CD4-positive, alpha-beta T cell treated with Interferon alpha-2 for 1 hour (primary cell): ENCODE data around the gene ZNF664.

ENCODE experiments used
- DNase-seq, 2 donors: peaks; one replicate each; pipeline ENCODE4 v3.0.0-alpha.2; 2020 to 2022

ZNF664 gene

DNA sequence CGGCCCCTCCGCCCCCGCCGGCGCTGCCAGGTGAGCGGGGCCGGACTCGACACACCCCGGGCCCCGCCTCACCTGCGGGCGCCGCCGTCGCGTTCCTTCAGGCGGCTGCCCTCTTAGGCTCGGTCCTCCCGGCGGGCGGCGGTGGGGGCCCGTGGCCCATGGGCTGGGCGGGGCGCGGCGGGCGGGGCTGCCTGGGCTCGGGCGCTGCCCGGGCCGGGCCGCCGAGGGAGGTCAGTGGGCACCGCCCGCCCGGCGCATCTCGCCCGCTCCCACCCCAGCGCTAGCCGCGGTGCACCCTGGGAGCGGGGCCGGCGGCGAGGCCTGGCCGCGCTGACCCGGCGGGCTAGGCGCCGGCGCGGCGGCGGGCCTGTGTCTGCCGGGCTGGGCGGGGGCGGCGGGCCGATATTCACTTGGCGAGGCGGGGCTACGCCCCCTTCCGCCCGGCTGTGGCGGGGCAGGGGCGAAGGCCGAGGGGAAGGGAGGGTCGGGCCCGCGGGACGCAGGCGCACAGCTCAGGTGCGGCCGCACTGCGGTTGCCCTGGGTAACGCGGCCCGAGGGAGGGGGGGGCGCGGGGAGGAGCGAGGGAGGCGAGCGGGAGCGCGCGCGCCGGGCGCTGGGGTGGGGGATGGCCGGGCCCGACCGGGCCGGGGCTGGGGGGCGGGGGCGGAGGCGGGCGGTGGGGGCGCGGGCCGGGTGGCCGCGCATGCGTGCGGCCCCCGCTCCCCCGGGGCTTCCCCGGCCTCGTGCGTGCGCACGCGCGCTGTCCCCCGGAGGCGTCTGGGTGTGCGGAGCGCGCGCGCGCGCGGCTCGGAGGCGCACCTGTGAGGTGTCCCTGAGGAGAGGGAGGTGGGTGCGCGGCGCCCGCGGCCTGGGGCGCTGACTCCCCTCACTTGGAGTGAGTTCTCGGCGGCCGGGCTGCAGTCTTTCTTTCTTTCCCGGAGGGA lies at the start of gene ZNF664, which contains the start of gene CCDC92:
Gene ZNF664, plus strand, starts transcription at position 759 of the 945 bp plus-strand sequence. CDS start 38,930 bp downstream, outside the sequence.
Gene CCDC92, minus strand, starts transcription at position 375 of the 945 bp plus-strand sequence. CDS start 28,526 bp downstream, outside the sequence.
- peak; percentile 94 to 97 for DNase-seq

DNA sequence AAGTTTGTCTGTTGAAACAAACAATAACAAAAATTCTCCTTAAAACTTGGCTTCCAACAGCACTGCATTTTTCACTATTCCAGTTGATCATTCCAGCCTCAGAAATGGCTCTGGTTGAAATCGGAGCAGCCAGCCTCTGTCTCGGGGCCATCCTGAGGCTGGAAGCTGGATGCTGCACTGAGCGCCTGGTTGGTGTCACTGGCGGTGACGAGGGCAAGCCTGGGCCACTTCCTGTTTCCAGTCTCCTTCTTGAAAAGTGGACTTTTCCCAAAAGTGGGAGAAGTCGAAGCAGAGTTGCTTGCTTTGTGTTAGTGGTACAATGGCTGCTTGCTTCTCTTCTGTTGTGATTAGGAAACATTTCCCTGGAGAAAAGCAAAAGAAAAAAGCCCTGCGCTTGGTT lies 49.1 kb upstream of the ZNF664 start:
- no peak for DNase-seq

DNA sequence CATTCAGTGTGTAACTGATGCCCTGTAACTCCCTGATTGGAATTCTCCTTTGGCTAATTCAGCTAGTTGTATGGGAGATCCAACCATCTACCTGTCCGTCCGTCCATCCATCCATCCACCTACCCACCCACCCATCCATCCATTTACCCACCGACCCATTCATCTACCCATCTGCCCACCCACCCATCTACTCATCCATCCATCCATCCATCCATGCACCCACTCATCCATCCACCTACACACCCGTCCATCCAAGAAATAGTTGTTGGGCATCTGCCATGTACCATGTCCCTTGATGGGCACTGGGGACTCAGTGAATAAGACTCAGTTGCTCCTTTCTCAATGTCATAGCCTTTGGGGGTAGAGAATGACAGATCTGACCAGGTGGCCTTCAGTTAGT lies 48.5 kb upstream of the ZNF664 start:
- DNase-seq, result no peak

DNA sequence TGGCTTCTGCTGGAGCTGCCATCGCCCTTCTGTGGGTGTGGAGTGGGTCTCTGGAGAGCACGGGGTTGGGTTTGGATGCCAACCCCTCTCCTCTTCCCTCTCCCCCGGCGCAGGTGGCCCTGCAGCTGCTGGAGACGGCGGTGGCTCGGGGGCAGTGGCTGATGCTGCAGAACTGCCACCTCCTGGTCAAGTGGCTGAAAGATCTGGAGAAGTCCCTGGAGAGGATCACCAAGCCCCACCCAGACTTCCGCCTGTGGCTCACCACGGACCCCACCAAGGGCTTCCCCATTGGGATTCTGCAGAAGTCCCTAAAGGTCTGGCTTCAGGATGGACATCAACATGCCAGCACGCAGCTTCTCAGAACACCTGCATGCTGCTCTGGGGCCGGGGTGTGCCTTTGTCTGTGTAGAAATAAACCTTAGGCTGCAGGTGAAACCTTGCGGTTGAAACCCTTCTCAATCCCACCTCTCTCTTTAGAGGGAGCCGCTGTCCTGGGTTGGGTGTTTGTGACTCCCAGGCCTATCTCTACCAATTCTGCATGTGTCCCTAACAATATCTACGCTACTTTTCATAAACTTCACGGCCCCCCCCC lies 44.6 kb upstream of the ZNF664 start:
- DNase-seq, result no peak

DNA sequence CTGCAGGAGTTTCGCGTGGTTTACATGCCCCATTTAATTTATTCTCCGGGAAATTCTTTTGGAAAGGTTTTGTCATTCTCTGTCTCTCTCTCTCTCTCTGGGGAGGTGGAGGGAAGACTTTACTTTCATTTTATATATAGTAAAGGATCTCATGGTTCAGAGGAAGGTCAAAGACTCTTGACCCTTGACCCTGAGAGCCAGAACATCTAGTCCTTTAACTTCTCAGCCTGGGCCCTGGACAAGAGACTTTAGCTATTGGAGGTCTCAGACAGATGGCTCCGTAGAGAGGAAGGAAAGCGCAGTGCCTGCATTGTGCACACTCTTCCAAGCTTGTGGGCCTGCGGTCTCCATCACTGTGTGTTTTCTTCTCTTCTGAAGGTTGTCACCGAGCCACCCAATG lies 44.1 kb upstream of the ZNF664 start:
- no peak for DNase-seq

DNA sequence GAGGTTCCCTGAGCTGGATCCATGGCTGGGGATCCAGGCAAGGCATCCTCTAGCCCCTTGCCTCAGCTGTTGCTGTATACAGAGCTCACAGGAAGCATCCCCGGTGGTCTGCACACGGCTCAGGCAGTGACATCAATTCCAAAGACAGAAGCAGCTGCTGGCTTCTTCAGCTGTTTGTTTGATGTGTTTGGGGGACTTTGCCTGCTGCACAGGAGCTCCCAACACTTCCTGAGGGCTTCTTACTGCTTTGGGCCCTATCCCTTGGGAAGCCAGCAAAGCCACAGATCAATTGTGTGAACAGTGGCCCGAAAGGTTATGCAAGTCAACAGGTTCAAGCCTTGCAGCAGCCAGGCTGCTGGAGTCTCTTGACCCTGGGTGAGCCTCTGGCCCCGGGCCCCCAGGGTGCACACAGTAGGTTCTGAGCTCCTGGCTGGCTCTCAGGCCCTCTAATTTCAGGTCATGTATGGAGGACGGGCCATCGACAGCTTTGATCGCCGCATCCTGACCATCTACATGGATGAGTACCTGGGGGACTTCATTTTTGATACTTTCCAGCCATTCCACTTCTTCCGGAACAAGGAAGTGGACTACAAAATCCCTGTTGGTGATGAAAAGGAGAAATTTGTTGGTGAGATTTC lies 43.0 kb upstream of the ZNF664 start:
- no peak for DNase-seq

DNA sequence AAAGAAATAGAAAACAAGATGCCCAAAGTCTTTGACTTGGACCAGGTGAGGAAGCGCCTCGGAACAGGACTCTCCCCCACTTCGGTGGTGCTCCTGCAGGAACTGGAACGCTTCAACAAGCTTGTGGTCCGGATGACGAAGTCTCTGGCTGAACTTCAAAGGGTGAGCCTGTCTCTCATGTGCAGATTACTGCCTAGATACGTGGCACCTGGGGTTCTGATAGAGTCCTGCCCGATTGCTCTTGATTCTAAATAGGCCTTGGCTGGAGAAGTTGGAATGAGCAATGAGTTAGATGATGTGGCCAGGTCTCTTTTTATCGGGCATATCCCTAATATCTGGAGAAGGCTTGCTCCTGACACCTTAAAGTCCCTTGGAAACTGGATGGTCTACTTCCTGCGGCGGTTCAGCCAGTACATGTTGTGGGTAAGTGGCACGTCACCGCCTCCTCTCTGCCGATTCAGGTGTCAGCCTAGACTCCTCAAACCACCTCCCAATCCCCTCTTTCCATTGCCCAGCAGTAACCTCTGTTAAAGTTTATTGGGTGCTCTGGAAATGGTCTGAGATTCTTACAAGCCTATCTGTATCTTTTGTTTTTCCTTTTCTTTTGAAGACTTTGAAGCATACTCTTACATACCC lies 41.2 kb upstream of the ZNF664 start:
- peak in 1 of 2 donors; percentile 43 for DNase-seq

DNA sequence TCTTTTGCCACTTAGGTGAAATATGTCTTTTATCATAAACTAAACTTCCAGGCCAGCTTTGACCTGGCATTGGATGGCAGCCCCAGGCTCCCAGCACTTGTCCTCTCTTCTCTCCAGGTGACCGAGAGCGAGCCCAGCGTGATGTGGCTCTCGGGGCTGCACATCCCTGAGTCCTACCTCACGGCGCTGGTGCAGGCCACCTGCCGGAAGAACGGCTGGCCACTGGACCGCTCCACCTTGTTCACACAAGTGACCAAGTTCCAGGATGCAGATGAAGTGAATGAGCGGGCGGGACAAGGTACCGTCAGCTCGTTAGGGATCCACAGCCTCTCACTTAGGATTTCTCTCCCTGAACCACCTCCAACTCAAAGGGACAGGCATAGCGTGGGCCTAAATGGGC lies 39.8 kb upstream of the ZNF664 start:
- no peak for DNase-seq

DNA sequence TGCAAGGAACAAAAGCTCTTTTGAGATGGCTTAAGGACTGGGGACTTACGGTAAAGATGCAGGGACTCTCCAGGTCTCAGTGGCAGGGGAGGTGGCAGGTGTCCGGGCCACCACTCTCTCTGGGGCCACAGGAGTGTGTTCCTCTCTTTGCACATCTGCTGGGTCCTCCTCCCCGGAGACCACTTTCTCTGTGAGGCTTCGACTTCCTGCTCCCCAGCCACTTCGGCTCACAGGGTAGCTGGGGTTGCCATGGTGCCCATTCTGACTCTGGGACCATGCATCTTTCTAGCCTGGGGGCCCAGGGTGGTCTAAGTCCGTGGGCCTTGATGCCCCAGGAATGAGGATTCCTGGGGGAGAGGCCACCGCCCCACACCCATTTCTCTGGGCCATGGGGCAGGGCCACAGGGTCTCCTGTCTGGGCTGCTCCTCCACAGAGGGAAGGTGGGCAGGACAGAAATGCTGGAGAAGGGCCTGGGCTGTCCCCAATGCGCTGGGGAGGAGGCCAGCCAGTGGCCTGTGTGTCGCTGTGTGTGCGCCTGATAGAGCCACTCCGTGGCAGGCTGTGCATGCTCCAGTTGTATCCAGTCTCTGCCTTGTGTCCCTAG lies 38.9 kb upstream of the ZNF664 start:
- no peak for DNase-seq

DNA sequence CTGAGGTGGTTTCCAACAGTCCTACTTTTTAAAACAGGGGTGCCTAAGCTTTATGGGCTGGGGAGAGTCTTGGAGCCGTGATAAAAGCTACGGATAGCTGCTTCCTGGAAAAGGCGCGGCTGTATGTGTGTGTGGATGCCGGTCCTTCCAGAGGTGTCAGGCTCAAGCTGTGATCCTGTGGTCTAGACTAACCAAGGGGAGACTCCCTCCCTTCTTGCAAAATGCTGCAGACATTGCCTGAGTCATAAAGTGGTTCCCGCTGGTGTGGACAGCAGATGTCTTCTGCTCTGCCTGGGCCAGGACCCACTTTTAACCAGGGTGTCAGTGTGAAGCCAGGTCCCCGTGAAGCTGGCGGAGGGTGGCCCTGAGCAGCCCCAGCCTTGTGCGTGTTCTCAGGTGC lies 38.2 kb upstream of the ZNF664 start:
- DNase-seq, result peak; percentile 8 to 10

DNA sequence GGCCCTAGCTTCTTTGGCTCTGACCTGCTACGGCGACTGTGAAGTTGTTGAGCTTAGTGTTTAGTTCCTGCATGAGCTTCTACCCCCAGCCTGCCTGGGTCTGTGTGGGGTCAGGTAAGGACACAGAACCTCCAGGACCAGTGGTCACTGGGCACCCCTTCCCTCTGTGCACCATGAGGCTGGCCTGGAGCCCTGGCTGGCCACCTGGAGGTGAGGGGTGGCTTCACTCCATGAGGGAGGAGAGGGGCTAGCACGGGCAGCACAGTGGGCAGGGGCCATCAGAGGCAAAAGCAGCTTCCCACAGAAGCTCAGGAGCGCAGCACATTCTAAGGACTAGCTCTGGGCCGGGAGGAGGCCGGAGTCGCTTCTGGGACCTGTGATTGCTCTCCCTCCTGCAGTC lies 37.1 kb upstream of the ZNF664 start:
- no peak for DNase-seq

DNA sequence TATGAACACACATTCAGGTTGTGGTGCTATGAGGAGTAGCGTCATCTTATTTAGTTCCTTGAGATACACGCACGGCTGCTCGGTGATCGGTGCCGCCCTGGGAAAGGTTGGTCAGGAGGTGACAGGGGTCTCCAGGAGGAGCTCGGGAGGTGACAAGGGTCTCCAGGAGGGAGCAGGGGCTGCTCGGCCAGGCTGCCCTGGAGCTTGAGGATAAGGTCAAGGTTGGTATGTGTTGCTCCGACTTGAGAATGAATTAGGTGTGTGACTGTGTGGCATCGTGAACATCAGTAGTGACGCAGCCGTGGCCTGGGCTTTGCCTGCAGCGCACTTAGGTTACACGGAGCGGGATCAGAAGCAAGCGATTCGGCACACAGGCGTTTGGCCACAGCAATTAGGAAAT lies 36.5 kb upstream of the ZNF664 start:
- no peak for DNase-seq

DNA sequence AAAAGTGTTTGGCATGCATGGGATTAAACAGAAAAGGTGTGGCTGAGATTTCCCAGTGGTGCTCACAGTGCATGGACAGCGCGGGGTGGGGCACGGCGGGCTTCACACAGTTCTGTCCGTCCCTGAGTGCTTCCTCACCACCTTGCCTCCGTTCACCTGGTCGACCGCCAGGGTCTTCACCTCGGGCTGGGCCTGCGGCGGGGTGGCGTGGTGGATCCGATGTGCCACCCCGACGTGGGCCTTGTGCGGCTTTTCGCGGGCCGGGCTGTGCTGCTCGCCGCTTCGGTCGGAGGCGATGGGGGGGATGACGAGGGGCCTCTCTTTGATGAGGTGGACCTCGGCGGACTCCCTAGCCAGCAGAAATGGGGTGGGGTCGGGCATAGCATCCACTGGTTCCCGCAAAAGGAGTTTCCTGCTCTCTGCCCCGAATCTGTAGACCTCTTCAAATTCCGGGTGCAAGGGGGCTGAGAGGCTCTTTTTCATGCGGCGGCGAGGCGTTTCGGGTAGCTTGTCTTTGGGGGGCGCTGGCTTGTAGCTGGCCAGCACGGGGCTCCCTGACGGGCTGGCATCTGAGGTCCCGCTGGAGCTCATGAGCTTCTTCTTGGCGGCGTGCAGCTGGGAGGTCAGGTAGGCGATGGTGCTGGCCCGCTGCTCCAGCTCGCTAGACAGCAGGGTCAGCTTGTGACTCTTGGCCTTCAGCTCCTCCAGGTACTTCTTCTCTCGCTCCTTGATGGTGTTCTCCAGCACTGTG lies 35.9 kb upstream of the ZNF664 start:
- no peak for DNase-seq

DNA sequence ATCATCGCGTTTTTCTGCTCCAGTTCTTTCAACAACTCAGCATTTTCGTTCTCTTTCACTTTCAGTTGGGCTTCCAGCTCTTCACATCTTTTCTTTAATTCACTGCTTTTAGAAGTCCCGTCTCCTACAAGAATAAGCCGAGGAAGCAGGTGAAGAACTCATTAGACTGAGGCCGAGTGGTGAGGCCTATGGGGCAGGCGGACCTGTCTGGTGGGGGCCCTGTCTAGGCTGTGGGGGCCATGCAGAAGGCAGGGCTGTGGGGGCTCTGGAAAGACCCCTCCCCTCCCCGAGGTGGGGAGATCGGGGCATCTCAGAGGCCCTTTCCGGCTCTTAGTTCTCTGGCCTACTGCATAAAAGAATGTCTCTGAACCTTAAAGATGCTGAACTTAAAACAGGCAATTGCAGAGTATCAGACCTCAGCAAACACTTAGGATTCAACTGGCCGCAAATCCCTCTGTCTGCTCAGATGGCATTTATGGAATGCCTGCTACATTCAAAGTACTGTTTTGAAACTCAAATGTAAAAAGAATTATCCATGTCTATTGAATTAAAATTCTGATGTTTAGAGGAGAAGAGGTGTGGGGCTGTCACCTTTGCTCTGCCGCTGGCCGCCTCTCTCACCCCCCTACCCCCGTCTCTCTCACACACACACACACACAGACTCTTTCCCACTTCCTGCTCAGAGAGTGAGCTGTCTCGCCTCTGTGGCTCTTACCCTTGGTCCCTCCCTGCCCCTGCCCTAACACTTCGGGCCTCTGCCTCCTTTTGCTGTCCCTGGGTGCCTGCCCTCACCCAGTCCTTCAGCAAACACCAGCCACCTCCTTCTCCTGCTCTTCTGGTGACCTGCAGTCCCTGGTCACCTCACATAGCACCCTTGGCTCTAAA lies 35.1 kb upstream of the ZNF664 start:
- DNase-seq, result peak; percentile 49 to 70

DNA sequence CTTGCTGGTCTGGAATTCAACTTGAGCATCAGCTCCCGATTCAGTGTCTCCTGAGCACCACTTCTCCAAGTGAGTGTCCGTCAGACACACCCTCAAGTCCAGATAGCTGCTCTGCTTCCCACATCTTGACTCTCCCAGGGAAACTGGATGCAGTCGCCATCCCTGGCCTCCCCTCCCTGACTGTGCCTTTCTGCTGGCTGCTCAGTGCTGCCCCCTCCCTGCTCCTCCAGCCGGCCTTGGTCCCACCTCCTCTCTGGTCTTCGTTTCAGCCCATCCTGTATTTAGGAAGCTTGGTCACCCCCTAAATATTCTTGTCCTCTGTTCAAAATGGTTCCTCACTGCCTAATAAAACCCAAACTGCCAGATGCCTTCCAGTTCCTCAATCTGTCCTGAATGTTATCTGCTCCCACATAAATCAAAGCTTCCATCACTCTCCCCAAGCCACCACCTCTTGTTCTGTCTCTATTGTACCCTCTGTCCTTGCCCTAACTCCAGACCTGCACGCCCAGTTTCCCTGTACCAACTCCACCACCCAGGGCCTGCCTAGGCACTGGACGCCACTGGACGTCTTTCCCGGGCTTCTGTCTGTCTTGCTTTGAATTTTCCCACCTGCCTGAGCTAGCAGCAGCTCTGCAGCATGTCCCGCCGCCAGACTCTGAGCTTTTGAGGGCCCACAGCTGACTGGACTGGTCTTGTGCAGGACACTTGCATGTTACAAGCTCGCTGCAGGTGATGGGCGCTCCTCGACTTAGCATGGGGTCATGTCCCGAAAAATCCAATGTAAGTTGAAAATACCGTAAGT lies 34.1 kb upstream of the ZNF664 start:
- DNase-seq, result no peak

DNA sequence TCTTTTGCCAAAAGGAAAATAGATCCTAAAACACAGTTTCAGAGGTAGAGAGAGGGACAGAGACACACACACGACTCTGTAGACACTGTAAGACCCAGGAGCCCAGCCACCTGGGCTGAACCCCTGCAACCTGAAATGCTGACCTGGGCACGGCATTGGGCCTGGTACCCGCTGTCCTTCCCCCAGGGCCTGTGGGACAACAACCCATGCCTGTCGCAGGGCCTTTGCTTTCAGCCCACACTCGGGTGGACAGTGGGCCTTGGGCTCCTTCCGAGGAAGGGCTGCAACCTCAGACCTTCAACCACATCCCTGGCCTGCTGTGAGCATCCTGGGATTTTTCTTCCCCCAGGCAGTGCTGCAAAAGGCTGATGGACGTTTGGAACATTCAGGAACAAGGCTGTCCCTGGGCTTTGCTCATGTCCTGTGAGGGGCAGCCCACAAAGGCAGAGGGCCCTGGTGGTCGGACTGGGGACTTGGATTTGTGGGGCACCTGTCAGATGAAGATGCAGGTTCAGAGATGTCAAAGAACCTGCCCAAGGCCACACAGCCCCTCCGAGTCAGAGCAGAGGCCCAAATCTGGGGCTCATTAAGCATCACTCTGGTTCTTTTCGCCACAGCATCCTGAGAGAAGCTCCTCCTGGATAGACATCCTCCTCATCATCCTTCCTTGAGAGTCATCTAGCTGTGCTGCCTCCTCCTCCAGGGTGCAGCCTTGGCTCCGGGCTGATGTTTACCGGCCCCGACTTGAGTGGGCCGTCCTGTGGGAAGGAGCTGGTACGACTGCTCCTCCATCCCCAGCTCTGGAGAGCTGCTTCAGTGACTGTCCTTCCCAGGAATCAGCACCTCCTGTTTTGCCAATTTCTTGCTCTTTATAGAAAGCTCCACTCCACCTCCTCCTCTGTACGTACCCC lies 33.0 kb upstream of the ZNF664 start:
- DNase-seq, result no peak

DNA sequence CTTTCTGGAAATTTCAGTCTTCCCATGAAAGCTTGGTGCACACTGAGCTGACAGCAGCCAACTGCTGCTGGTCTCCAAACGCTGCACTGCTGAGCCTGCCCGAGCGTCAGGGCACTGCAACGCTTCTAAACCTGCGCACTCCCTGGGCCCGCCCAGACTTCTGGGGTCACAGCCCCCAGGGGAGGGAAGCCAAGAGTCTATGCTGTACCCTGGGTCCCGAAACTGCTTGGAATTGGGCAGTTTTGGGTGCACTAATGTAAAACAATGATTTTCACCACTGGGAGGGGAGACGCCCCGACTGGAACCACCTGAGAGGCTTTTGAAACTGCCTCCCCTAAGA lies 32.4 kb upstream of the ZNF664 start:
- no peak for DNase-seq

DNA sequence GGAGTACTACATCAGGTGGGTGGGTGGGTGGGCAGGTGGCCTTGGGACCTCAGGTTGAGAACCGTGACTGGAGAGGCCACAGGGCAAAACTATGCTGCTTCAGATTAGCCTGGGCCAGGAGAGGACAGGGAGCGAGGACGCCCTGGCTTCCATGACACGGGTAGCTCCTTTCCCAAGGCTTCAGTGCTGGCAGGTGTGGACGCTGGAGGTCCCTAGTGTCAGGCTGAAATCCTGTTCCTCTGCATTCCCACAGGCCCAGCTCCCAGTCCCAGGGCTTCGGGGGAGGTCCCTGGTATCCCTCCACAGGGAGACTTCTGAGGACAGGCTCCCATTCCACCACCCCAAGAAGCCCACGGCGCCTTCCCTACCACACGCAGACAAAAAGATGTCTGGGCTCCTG lies 32.0 kb upstream of the ZNF664 start:
- no peak for DNase-seq

DNA sequence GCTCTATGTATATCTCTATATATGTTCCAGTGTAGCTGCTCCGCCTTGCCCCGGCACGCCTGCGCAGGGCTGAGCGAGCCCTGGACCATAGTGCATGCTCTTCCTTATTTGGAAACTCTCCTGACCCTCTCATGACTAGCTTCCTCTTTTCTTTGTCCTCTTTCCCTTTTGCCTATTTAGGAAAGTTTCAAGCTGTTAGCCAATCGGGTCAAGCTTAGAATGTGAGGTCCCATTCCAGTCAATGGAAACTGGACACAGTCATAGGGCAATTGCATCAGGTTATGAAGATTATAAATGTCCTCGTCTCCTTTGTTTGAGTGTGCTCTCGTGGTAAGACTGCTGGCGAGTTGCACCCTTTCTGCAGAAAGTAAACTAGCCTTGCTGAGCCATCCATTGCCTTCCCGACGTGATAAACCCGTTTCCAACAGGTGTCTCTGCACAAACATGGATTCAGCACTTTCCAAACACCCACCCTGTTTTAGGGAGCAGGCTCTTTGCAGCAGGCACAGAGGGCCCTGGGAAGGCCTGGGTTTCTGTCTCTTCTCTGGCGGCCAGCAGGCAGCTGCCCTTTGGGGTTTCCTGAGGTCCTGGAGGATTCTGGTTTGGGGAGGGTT lies 31.3 kb upstream of the ZNF664 start:
- DNase-seq, result peak in 1 of 2 donors; percentile 35
